Upper lobe of right lung (tissue), 1 donor: Measurements from ENCODE around the gene TMEM178B. TPM values are rescaled to one million over a fixed set of nuclear protein-coding genes. Genes with fewer than 3 reads are reported as not detected.

Experiments used
- ATAC-seq: fragments of 200-7000 bp; cut with Tn5 transposase; one replicate; pipeline ENCODE4 v1.9.1; 2020; ENCODE audit warnings: mild to moderate bottlenecking, moderate library complexity
- DNase-seq: peaks from one replicate; pipeline ENCODE4 v3.0.0-alpha.2; 2020
- H3K27ac ChIP-seq: fragments of 200-600 bp; one replicate; pipeline ENCODE4 v1.8.0; 2022
- H3K27me3 ChIP-seq: fragments of 200-600 bp; one replicate; pipeline ENCODE4 v1.8.0; 2022; ENCODE audit warnings: mild to moderate bottlenecking
- H3K36me3 ChIP-seq: fragments of 200-600 bp; one replicate; pipeline ENCODE4 v1.8.0; 2022
- H3K4me1 ChIP-seq: fragments of 200-600 bp; one replicate; pipeline ENCODE4 v1.8.0; 2022
- H3K4me3 ChIP-seq: fragments of 200-600 bp; one replicate; pipeline ENCODE4 v1.8.0; 2022; ENCODE audit warnings: mild to moderate bottlenecking
- H3K9me3 ChIP-seq: fragments of 200-600 bp; one replicate; pipeline ENCODE4 v1.8.0; 2022
- intact Hi-C: fragments of 100-400 bp; cut with DNase I; formaldehyde crosslinking; loops from one replicate; pipeline ENCODE4 v1.11.0; 2022
- total RNA-seq: library from RNA; stranded (reverse); fragmentation: NEBNext Ultra II Directional; extraction: Animal tissue kit (Norgen Biotek cat#: 25700); gene quantifications from one replicate; pipeline ENCODE4 v1.2.1, GENCODE V29; 2021
- TF ChIP-seq, protein P1 (sequence below): fragments of 200-600 bp; IDR thresholded peaks from one replicate; pipeline ENCODE4 v1.8.0; 2022; ENCODE audit warnings: antibody characterized with exemption
- donor health status: DM: no; HTN: yes; CAD: no; lungs with severe emphysema.

Gene TMEM178B
- total RNA-seq, 1 donor from 2014 or later = 1.4 TPM

DNA sequence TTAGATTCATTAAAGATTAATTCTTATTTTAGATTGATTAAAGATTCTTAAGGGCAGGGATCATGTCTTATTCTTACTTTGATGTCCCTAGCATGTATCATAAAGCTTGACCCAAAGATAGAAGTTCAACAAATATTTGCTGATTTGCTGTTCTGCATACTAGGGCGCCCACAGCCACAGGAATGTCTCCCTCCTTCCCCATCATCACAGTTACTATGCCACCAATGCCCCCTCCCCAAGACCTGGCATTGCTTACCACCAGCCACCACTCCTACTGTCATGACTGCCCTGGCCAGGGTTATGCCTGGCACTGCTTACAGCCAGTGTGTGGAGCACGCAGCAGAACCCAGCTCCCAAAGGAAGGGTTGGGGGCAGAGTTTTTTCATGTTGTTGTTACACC, 390.7 kb downstream of the TMEM178B start:
- no peak for ATAC-seq
- Histone ChIP-seq H3K27me3 (no peaks in the 10 kb centered on the region), H3K4me1 (no peaks in the 10 kb centered on the region), H3K9me3 (no peaks in the 10 kb centered on the region), H3K4me3 (no peak overlapping the region), H3K36me3 (no peaks in the 10 kb centered on the region), H3K27ac (no peak overlapping the region)
- TF ChIP-seq, protein P1, sequence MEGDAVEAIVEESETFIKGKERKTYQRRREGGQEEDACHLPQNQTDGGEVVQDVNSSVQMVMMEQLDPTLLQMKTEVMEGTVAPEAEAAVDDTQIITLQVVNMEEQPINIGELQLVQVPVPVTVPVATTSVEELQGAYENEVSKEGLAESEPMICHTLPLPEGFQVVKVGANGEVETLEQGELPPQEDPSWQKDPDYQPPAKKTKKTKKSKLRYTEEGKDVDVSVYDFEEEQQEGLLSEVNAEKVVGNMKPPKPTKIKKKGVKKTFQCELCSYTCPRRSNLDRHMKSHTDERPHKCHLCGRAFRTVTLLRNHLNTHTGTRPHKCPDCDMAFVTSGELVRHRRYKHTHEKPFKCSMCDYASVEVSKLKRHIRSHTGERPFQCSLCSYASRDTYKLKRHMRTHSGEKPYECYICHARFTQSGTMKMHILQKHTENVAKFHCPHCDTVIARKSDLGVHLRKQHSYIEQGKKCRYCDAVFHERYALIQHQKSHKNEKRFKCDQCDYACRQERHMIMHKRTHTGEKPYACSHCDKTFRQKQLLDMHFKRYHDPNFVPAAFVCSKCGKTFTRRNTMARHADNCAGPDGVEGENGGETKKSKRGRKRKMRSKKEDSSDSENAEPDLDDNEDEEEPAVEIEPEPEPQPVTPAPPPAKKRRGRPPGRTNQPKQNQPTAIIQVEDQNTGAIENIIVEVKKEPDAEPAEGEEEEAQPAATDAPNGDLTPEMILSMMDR = no peak
- intact Hi-C loops = no loop called here
- DNase-seq = no peak

GRCh38 chr7:141466151-141466904, 392.5 kb downstream of the TMEM178B start:
- intact Hi-C loops = no loop called here
- DNase-seq (no peak), ATAC-seq (no peak)
- no peaks in the 10 kb centered on the region for H3K9me3 ChIP-seq
- no peaks in the 10 kb centered on the region for H3K4me1 ChIP-seq
- H3K36me3 ChIP-seq = no peaks in the 10 kb centered on the region
- no peaks in the 10 kb centered on the region for H3K27me3 ChIP-seq
- no peak overlapping the region for H3K27ac ChIP-seq
- TF ChIP-seq, protein P1 = no peak
- H3K4me3 ChIP-seq = no peak overlapping the region

DNA sequence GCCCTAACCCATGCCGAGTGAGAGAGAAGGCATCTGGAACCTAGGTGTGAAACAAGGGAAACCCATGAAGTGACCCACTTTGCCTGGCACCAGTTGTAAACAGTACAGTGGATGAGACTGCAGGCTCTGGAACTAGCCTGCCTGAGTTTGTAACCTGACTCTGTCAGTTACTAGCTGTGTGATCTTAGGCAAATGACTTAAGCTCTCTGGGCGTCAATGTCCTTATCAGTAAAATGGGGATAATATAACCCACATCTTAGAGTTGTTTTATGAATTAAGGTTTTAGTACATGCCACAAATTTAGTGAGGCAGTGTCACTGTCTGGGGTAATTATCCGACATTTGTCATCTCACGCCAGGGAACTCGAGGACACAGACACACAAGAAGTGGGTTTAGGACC, 394.5 kb downstream of the TMEM178B start:
- Histone ChIP-seq H3K36me3 (no peaks in the 10 kb centered on the region), H3K27ac (no peak overlapping the region), H3K9me3 (no peaks in the 10 kb centered on the region), H3K4me3 (no peak overlapping the region), H3K4me1 (no peaks in the 10 kb centered on the region), H3K27me3 (no peaks in the 10 kb centered on the region)
- TF ChIP-seq, protein P1 = no peak
- intact Hi-C loops = no loop called here
- no peak for ATAC-seq
- DNase-seq = no peak

- intact Hi-C loops = no loop called here
- TF ChIP-seq, protein P1 = no peak
- Histone ChIP-seq H3K27ac (no peak overlapping the region), H3K36me3 (no peaks in the 10 kb centered on the region), H3K4me1 (peaks cover 4% of the 10 kb centered on the region), H3K4me3 (no peak overlapping the region), H3K27me3 (no peaks in the 10 kb centered on the region), H3K9me3 (no peaks in the 10 kb centered on the region)
- DNase-seq (no peak), ATAC-seq (no peak)
These were observed 401.8 kb downstream of the TMEM178B start for GRCh38 chr7:141475679-141476078.

GRCh38 chr7:141477865-141478264, 404.0 kb downstream of the TMEM178B start:
- Histone ChIP-seq H3K27ac (no peak overlapping the region), H3K36me3 (no peaks in the 10 kb centered on the region), H3K9me3 (no peaks in the 10 kb centered on the region), H3K27me3 (no peaks in the 10 kb centered on the region), H3K4me1 (peaks cover 4% of the 10 kb centered on the region), H3K4me3 (no peak overlapping the region)
- ATAC-seq (no peak), DNase-seq (no peak)
- intact Hi-C loops = no loop called here
- TF ChIP-seq, protein P1 = no peak

DNA sequence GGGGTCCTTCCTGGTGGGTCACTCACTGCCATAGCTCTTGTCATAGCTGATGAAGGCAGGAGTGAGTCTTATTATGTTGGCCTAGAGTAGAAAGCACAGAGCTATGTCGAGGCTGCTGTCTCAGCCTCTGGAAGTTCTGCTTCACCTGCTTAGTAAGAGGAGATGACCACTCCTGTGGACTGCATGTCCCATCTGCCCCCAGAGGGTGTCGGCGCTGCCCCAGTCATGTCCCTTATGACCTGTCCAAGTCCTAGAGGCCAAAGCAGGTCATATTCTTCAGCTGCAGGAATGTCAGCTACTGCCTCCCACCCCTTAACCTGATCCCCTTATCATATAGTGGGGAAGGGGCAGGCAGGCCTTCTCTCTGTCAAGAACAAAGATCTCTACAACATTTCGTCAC, 405.0 kb downstream of the TMEM178B start:
- intact Hi-C loops = no loop called here
- Histone ChIP-seq H3K4me3 (no peak overlapping the region), H3K27ac (no peak overlapping the region), H3K4me1 (peaks cover 4% of the 10 kb centered on the region), H3K9me3 (no peaks in the 10 kb centered on the region), H3K27me3 (no peaks in the 10 kb centered on the region), H3K36me3 (no peaks in the 10 kb centered on the region)
- TF ChIP-seq, protein P1 = no peak
- no peak for ATAC-seq
- DNase-seq = no peak
